Measurements from ENCODE around the gene LGALS8. TPM values are rescaled to one million over a fixed set of nuclear protein-coding genes. Genes with fewer than 3 reads are reported as not detected.
A peak's percentile ranks its signal among the peaks of the same experiment; 100 is the strongest.
"Not testable (repeated sequence)": the region's sequence is repeated elsewhere in the genome, so short reads cannot be mapped to it uniquely, and the experiment has no call there.

LGALS8 gene
- polyA plus RNA-seq, 1 donor from 2014 or later = 23.7 TPM

DNA sequence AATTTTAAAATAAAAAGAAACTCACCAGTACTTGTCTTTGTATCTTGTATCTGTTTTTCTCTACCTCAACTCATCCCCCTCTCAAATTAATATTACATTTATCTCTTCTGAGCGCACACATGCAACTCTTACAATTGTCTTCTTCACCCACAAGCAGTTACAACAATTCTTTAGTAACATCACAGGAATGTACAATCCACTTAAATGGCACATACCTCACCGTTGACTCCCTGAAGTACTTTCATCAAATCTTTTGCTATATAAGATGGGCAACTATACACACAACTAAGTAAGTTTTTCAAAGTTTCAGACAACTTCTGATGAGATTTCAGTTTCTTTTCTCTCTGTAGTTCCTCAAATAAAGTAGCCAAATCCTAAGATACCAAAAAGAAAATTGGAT, 52.2 kb downstream of the LGALS8 start:
- Mint-ChIP-seq H3K4me3 (no peak overlapping the region), H3K36me3 (peaks cover 5% of the 10 kb centered on the region), H3K27me3 (no peaks in the 10 kb centered on the region), H3K9me3 (no peaks in the 10 kb centered on the region), H3K4me1 (no peaks in the 10 kb centered on the region), H3K27ac (no peak overlapping the region)

DNA sequence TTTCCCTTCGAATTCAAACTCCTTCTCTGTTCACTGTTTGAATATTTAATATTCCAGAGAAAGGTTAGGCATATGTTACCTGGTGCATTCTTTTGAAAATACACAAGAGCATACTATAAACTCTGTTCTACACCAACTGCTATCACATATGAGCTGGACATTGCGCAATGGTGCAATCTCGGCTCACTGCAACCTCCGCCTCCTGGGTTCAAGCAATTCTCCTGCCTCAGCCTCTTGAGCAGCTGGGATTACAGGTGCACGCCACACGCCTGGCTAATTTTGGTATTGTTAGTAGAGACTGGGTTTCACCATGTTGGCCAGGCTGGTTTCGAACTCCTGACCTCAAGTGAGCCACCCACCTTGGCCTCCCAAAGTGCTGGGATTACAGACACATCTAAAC, 53.3 kb downstream of the LGALS8 start:
- not testable (repeated sequence) for H3K27me3 Mint-ChIP-seq, H3K36me3 Mint-ChIP-seq, H3K27ac Mint-ChIP-seq, H3K9me3 Mint-ChIP-seq, H3K4me1 Mint-ChIP-seq, H3K4me3 Mint-ChIP-seq

DNA sequence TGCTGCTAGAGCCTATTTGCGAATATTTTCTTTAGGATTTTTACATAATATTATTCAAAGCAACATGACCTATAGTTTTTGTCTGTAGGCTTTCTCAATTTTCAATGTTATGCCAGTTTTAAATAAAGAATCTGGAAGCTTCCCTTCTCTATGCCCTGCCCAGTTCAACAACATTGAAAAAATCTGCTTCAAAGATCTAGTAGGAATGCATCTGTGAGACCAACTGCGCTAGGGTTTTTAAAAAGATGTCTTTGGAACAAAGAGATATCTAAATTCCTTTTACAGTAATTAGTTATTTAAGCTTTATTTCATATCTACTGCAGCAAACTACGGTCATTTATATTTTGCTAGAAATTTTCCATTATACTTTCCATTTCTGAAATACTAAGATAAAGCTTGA, 54.9 kb downstream of the LGALS8 start:
- H3K36me3 Mint-ChIP-seq = peaks cover 5% of the 10 kb centered on the region
- H3K27ac Mint-ChIP-seq = no peak overlapping the region
- no peaks in the 10 kb centered on the region for H3K27me3 Mint-ChIP-seq
- no peaks in the 10 kb centered on the region for H3K9me3 Mint-ChIP-seq
- no peak overlapping the region for H3K4me3 Mint-ChIP-seq
- H3K4me1 Mint-ChIP-seq = no peaks in the 10 kb centered on the region

DNA sequence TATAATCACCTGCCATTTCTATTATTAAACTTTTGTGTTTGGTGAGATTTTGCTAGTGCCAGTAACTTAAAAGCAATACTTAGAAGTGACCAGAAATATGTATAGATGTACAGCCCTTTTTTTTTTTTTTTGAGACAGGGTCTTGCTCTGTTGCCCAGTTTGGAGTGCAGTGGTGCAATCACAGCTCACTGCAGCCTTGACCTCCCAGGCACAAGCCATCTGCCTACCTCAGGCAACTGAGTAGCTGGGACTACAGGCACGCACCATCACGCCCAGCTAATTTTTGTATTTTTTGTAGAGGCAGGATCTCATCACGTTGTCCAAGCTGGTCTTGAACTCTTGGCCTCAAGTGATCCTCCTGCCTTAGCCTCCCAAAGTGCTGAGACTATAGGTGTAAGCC, 56.6 kb downstream of the LGALS8 start:
- not testable (repeated sequence) for H3K4me1 Mint-ChIP-seq, H3K27me3 Mint-ChIP-seq, H3K4me3 Mint-ChIP-seq, H3K9me3 Mint-ChIP-seq, H3K36me3 Mint-ChIP-seq, H3K27ac Mint-ChIP-seq

DNA sequence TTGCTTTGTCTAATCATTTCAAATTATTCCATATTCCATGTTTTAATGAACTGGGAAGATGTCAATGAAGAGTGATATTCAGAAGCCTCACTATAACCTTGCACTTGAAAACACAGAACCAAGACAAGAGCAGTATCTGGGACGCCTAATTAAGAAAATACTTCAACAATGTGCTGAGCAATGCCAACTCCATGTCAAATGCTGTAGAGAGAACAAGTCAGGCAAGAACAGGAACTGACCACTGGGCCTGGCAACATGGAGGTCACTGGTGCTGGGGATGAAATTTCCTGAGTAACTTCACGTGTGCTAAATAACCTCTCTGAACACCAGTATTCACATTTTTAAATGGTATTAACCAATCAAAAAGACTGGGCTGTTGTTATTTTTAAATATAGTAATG, 57.7 kb downstream of the LGALS8 start:
- Mint-ChIP-seq H3K9me3 (no peaks in the 10 kb centered on the region), H3K27ac (no peak overlapping the region), H3K27me3 (no peaks in the 10 kb centered on the region), H3K4me3 (no peak overlapping the region), H3K36me3 (peaks cover 6% of the 10 kb centered on the region), H3K4me1 (no peaks in the 10 kb centered on the region)

DNA sequence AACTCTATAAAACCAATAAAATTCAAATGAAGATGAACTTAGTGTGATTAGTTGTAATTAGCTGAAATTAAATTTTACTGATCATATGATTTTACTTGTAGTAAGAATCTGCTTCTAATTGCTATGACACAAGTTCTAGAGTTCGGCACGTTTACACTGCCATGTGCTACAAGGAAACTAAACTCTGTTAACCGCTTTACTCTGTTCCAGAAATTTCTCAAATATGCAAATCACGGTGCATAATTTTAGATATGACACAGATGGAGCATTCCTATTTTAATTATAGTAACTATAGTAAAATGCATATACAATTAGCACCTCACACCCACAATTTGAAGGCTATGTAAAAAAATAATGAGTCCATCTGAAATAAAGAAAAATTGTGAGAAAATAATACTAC, 65.7 kb downstream of the LGALS8 start:
- no peak overlapping the region for H3K4me3 Mint-ChIP-seq
- H3K4me1 Mint-ChIP-seq = no peaks in the 10 kb centered on the region
- no peaks in the 10 kb centered on the region for H3K9me3 Mint-ChIP-seq
- H3K27me3 Mint-ChIP-seq = no peaks in the 10 kb centered on the region
- H3K36me3 Mint-ChIP-seq = peaks cover 7% of the 10 kb centered on the region
- no peak overlapping the region for H3K27ac Mint-ChIP-seq

DNA sequence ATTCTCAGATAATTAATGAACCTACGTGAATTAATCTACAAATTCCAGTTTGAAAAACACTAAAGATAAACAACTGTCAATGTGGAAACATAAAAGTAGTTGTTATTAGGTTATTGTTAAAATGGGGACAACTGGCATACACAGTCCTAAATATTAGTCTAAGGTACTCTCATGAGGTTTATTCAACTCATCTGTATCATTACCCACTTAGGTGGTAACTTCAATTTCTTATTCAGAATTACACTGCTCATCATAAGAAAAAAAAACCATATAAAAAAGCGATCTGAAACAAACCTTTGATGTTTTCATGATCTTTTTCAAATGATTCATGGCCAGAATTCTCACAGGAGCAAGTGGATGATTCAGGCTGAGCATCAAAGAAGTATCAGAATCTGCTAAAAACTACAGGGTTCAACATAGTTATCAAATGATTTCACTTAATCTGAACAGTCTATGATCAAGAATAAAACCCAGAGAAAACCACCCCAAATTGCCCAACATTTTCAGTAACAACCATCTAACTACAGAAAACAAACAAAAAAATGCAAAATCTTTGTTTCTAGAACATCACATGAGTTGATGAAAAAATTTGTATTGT, 66.9 kb downstream of the LGALS8 start:
- no peak overlapping the region for H3K27ac Mint-ChIP-seq
- H3K4me1 Mint-ChIP-seq = no peaks in the 10 kb centered on the region
- H3K4me3 Mint-ChIP-seq = no peak overlapping the region
- no peaks in the 10 kb centered on the region for H3K9me3 Mint-ChIP-seq
- H3K27me3 Mint-ChIP-seq = no peaks in the 10 kb centered on the region
- peaks cover 7% of the 10 kb centered on the region for H3K36me3 Mint-ChIP-seq

DNA sequence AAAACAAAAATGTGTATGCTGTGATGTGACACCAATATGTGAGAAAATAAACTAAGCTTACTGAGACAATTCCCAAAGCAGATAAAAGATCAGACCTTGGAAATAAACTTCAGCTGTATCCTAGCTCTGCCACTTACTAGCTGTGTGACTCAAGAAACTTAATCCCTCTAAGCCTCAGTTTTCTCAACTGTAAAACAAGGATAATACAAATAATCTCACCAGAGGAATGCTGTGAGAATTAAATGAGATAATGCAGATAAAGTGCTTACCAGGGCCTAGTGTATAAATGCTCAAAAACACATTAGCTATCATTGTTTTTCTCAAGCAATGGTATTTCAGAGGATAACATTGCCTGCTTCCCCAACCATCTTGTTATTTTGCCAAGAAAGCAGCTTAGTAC, 78.4 kb downstream of the LGALS8 start:
- H3K27ac Mint-ChIP-seq = no peak overlapping the region
- H3K4me1 Mint-ChIP-seq = peaks cover 10 to 29% (median 19%) of the 10 kb centered on the region in 3 donors
- H3K9me3 Mint-ChIP-seq = no peaks in the 10 kb centered on the region
- peak overlapping the region in 1 of 4 donors; percentile 95 for H3K4me3 Mint-ChIP-seq
- H3K27me3 Mint-ChIP-seq = peaks cover 1% of the 10 kb centered on the region
- peaks cover 2% of the 10 kb centered on the region for H3K36me3 Mint-ChIP-seq

Other genes starting within 250 kb of the LGALS8 start
- 2.8 TPM for gene ERO1B, start 242.0 kb upstream of the LGALS8 start, polyA plus RNA-seq
- gene EDARADD, start 129.7 kb upstream of the LGALS8 start, polyA plus RNA-seq = not detected
- 7.4 TPM for gene HEATR1, start 80.5 kb downstream of the LGALS8 start, polyA plus RNA-seq
- not detected for gene ACTN2, start 162.5 kb downstream of the LGALS8 start, polyA plus RNA-seq

All from IgD-negative memory B cell (primary cell).